HepG2 (cell line): ENCODE measurements around the gene VSIR.

ENCODE experiments used
- CTCF ChIP-seq: sonication (generic); formaldehyde crosslinking; IDR thresholded peaks from 2 replicates; pipeline ENCODE4 v1.5.0; 2020; ENCODE audit warnings: mild to moderate bottlenecking, missing genetic modification reagents, moderate library complexity
- FOXA1 ChIP-seq, 2 experiments: fragments of 450-650 bp in 1 of 2; sonication (generic) in 1 of 2; formaldehyde crosslinking in 1 of 2; IDR thresholded peaks; 2 replicates each; pipeline versions ENCODE4 v1.4.0 to v1.6.1; 2016 to 2020; ENCODE audit warnings: missing genetic modification reagents in 1 of 2
- HDAC2 ChIP-seq: sonication (generic); formaldehyde crosslinking; IDR thresholded peaks from 2 replicates; pipeline ENCODE4 v1.4.0; 2020; ENCODE audit warnings: missing genetic modification reagents
- JUNB ChIP-seq: sonication (generic); formaldehyde crosslinking; IDR thresholded peaks from 2 replicates; pipeline ENCODE4 v1.8.0; 2022; ENCODE audit warnings: missing genetic modification reagents, mild to moderate bottlenecking, borderline replicate concordance
- MED1 ChIP-seq: sonication (generic); formaldehyde crosslinking; IDR thresholded peaks from 2 replicates; pipeline ENCODE4 v1.4.0; 2020; ENCODE audit warnings: missing genetic modification reagents
- NFE2L1 ChIP-seq: sonication (generic); formaldehyde crosslinking; IDR thresholded peaks from 2 replicates; pipeline ENCODE4 v1.4.0; 2020; ENCODE audit warnings: missing genetic modification reagents, mild to moderate bottlenecking, borderline replicate concordance
- NR3C1 ChIP-seq: sonication (generic); formaldehyde crosslinking; IDR thresholded peaks from 2 replicates; pipeline ENCODE4 v1.4.0; 2020; ENCODE audit warnings: missing genetic modification reagents
- POLR2A ChIP-seq, 2 experiments: IDR thresholded peaks; 2 replicates each; pipeline ENCODE4 v1.6.1; 2011; ENCODE audit warnings: low read depth in 2 of 2, low read length in 2 of 2, mild to moderate bottlenecking in 1 of 2, moderate library complexity in 1 of 2; ENCODE audit not compliant: insufficient read depth in 1 of 2
- POLR2G ChIP-seq: fragments of 200-400 bp; formaldehyde crosslinking; IDR thresholded peaks from 2 replicates; pipeline ENCODE4 v1.6.1; 2018; ENCODE audit warnings: mild to moderate bottlenecking, low read depth, low read length, moderate library complexity
- TCF7L2 ChIP-seq: IDR thresholded peaks from 2 replicates; pipeline ENCODE4 v1.6.1; 2011; ENCODE audit warnings: mild to moderate bottlenecking, low read depth, low read length, moderate library complexity
- TFAP4 ChIP-seq: sonication (generic); IDR thresholded peaks from 2 replicates; pipeline ENCODE4 v1.6.1; 2016; ENCODE audit warnings: low read depth, borderline replicate concordance
- ZKSCAN8 ChIP-seq: IDR thresholded peaks from 2 replicates; pipeline ENCODE4 v1.6.1; 2016; ENCODE audit warnings: borderline replicate concordance, missing genetic modification reagents, missing compliant biosample characterization

GRCh38 chr10:71698737-71699136 is 74.6 kb downstream of the VSIR start:
- TF ChIP-seq JUNB (CRISPR knock-in tag) (no peak), POLR2G (no peak), TFAP4 (no peak), MED1 (CRISPR knock-in tag) (no peak), NR3C1 (no peak), CTCF (CRISPR knock-in tag) (no peak), POLR2A (IDR thresholded peaks at IDR 0.05; ENCODE audit: insufficient read depth in 1 of 2, low read depth in 2 of 2, low read length in 2 of 2) (no peak), NFE2L1 (no peak), TCF7L2 (no peak), HDAC2 (CRISPR knock-in tag) (no peak), ZKSCAN8 (CRISPR knock-in tag) (no peak), FOXA1 (IDR thresholded peaks at IDR 0.05) (no peak), FOXA1 (CRISPR knock-in tag; IDR thresholded peaks at IDR 0.05) (no peak)
